H1 (cell line): ENCODE measurements around the gene CTAGE1. TPM values are rescaled to one million over a fixed set of nuclear protein-coding genes. Genes with fewer than 3 reads are reported as not detected.

Experiments used
- CTCF ChIA-PET: fragments of 300-600 bp; sonication (Branson Sonifier 250); formaldehyde crosslinking; loops from one replicate; lab custom pipeline; 2021; ENCODE audit not compliant: partially characterized antibody; lab: Charles Lee
- POLR2A ChIA-PET: fragments of 300-600 bp; sonication (Branson Sonifier 250); formaldehyde crosslinking; loops from one replicate; lab custom pipeline; 2021; ENCODE audit warnings: inconsistent platforms; ENCODE audit not compliant: partially characterized antibody; lab: Charles Lee
- DNase-seq, 2 experiments: peaks; one replicate each; pipeline versions ENCODE4 v3.0.0 to v3.0.0-alpha.2; 2010 to 2022; ENCODE audit warnings: low spot score in 2 of 2, low read depth in 1 of 2, mixed read lengths in 1 of 2
- FAIRE-seq: peaks from 2 replicates; lab custom pipeline; 2011; peaks lifted over from hg19 to GRCh38; lab: Jason Lieb, UNC
- H2AFZ ChIP-seq: 2 replicates; pipeline ENCODE4 v1.8.1; 2012; ENCODE audit warnings: low read length, inconsistent platforms
- H2AK5ac ChIP-seq: 2 replicates; pipeline ENCODE4 v1.6.1; 2013; ENCODE audit warnings: low read depth, low read length
- H2BK120ac ChIP-seq: replicated peaks from 2 replicates; pipeline ENCODE3; 2013; ENCODE audit warnings: low read depth, low read length, inconsistent platforms
- H2BK12ac ChIP-seq: 2 replicates; pipeline ENCODE4 v1.6.1; 2013; ENCODE audit warnings: low read depth, low read length
- H2BK15ac ChIP-seq: 2 replicates; pipeline ENCODE4 v1.6.1; 2013; ENCODE audit warnings: low read length
- H2BK20ac ChIP-seq: 2 replicates; pipeline ENCODE4 v1.6.1; 2013; ENCODE audit warnings: low read length
- H2BK5ac ChIP-seq: 2 replicates; pipeline ENCODE4 v1.6.1; 2013; ENCODE audit warnings: low read depth, low read length
- H3K14ac ChIP-seq: 2 replicates; pipeline ENCODE4 v1.6.1; 2013; ENCODE audit warnings: inconsistent platforms; ENCODE audit not compliant: insufficient read length
- H3K18ac ChIP-seq: 2 replicates; pipeline ENCODE4 v1.6.1; 2013; ENCODE audit warnings: low read length; ENCODE audit errors: extremely low read depth
- H3K23ac ChIP-seq: 2 replicates; pipeline ENCODE4 v1.6.1; 2013; ENCODE audit warnings: inconsistent platforms; ENCODE audit not compliant: insufficient read length
- H3K23me2 ChIP-seq: 2 replicates; pipeline ENCODE4 v1.6.1; 2013; ENCODE audit warnings: low read depth, low read length
- H3K27ac ChIP-seq: 2 replicates; pipeline ENCODE4 v1.6.1; 2011; ENCODE audit warnings: low read depth, low read length, inconsistent platforms
- H3K27me3 ChIP-seq, 4 experiments: replicated peaks in 1 of 4; 1 replicate in 1 of 4; 2 replicates in 3 of 4; pipeline versions ENCODE4 v1.6.1 to v1.8.1; 2011 to 2013; ENCODE audit warnings: low read length in 3 of 4, mild to moderate bottlenecking in 3 of 4, inconsistent platforms in 2 of 4, mixed read lengths in 2 of 4, moderate library complexity in 1 of 4; ENCODE audit not compliant: control insufficient read depth in 3 of 4, insufficient read depth in 3 of 4; ENCODE audit errors: extremely low read depth in 1 of 4
- H3K36me3 ChIP-seq, 4 experiments: 2 replicates each; pipeline versions ENCODE4 v1.6.1 to v1.8.1; 2011 to 2013; ENCODE audit warnings: mild to moderate bottlenecking in 4 of 4, low read length in 3 of 4, moderate library complexity in 2 of 4, control low read depth in 1 of 4, inconsistent platforms in 1 of 4; ENCODE audit not compliant: insufficient read depth in 4 of 4, control insufficient read depth in 2 of 4
- H3K4ac ChIP-seq: replicated peaks from 2 replicates; pipeline ENCODE3; 2013; ENCODE audit warnings: low read length, low read depth, mixed read lengths, inconsistent platforms; ENCODE audit not compliant: insufficient read length
- H3K4me1 ChIP-seq, 4 experiments: replicated peaks in 1 of 4; 1 replicate in 1 of 4; 2 replicates in 3 of 4; pipeline versions ENCODE4 v1.6.1 to v1.8.1; 2011 to 2013; ENCODE audit warnings: low read length in 3 of 4, inconsistent platforms in 2 of 4, mixed read lengths in 1 of 4; ENCODE audit not compliant: insufficient read depth in 4 of 4, control insufficient read depth in 3 of 4
- H3K4me2 ChIP-seq, 2 experiments: 2 replicates each; pipeline versions ENCODE4 v1.6.1 to v1.8.1; 2011 to 2013; ENCODE audit warnings: low read depth in 2 of 2, low read length in 2 of 2, control low read depth in 1 of 2, inconsistent platforms in 1 of 2, mild to moderate bottlenecking in 1 of 2; ENCODE audit not compliant: insufficient read depth in 1 of 2
- H3K4me3 ChIP-seq, 4 experiments: fragments of 200-600, 300-600 bp in 1 of 4; sonication (generic), shearing (Covaris generic), sonication (Bioruptor Twin) in 1 of 4; 2 replicates each; pipeline versions ENCODE4 v1.5.1 to v1.8.1; 2011 to 2016; ENCODE audit warnings: low read length in 4 of 4, low read depth in 3 of 4, control low read depth in 2 of 4, inconsistent platforms in 2 of 4, mild to moderate bottlenecking in 2 of 4, mixed read lengths in 1 of 4, moderate library complexity in 1 of 4; ENCODE audit not compliant: insufficient read depth in 2 of 4; ENCODE audit errors: extremely low read depth in 1 of 4
- H3K56ac ChIP-seq: replicated peaks from 2 replicates; pipeline ENCODE3; 2013; ENCODE audit warnings: low read depth, mild to moderate bottlenecking, mixed read lengths, low read length, inconsistent platforms; ENCODE audit not compliant: insufficient read length
- H3K79me1 ChIP-seq: 2 replicates; pipeline ENCODE4 v1.6.1; 2013; ENCODE audit warnings: low read depth, low read length, control low read depth
- H3K79me2 ChIP-seq, 2 experiments: 2 replicates each; pipeline versions ENCODE4 v1.6.1 to v1.8.1; 2012 to 2013; ENCODE audit warnings: low read length in 2 of 2, mild to moderate bottlenecking in 2 of 2, inconsistent platforms in 1 of 2; ENCODE audit not compliant: insufficient read depth in 2 of 2, control insufficient read depth in 1 of 2
- H3K9ac ChIP-seq, 4 experiments: replicated peaks in 1 of 4; 1 replicate in 1 of 4; 2 replicates in 3 of 4; pipeline versions ENCODE4 v1.6.1 to v1.8.1; 2011 to 2013; ENCODE audit warnings: low read depth in 3 of 4, low read length in 3 of 4, control low read depth in 2 of 4, mild to moderate bottlenecking in 2 of 4, moderate library complexity in 2 of 4, inconsistent platforms in 1 of 4; ENCODE audit errors: extremely low read depth in 1 of 4
- H3K9me3 ChIP-seq, 2 experiments: 2 replicates each; pipeline versions ENCODE4 v1.6.1 to v1.8.1; 2012 to 2013; ENCODE audit warnings: mild to moderate bottlenecking in 2 of 2, moderate library complexity in 2 of 2, control low read depth in 1 of 2, inconsistent platforms in 1 of 2, low read depth in 1 of 2, low read length in 1 of 2, mixed read lengths in 1 of 2; ENCODE audit not compliant: insufficient read depth in 2 of 2
- H4K20me1 ChIP-seq, 2 experiments: replicated peaks in 1 of 2; 2 replicates each; pipeline versions ENCODE3 to v1.8.1; 2011 to 2013; ENCODE audit warnings: inconsistent platforms in 2 of 2, low read length in 2 of 2, mild to moderate bottlenecking in 1 of 2; ENCODE audit not compliant: insufficient read depth in 2 of 2, control insufficient read depth in 1 of 2
- H4K5ac ChIP-seq: 2 replicates; pipeline ENCODE4 v1.6.1; 2013; ENCODE audit warnings: low read length, low read depth, mixed read lengths, inconsistent platforms; ENCODE audit not compliant: insufficient read length
- H4K8ac ChIP-seq: 2 replicates; pipeline ENCODE4 v1.8.0; 2013; ENCODE audit warnings: mild to moderate bottlenecking, moderate library complexity, low read length, inconsistent platforms; ENCODE audit not compliant: insufficient read depth; ENCODE audit errors: extremely low read depth
- H4K91ac ChIP-seq: replicated peaks from 2 replicates; pipeline ENCODE3; 2013; ENCODE audit warnings: low read length, mixed read lengths, inconsistent platforms; ENCODE audit not compliant: insufficient read length
- CTCF ChIP-seq, 3 experiments: IDR thresholded peaks; 1 replicate in 2 of 3; 2 replicates in 1 of 3; pipeline versions ENCODE4 v1.5.1 to v1.6.1; 2011; ENCODE audit warnings: low read length in 3 of 3, mild to moderate bottlenecking in 3 of 3, inconsistent platforms in 2 of 3, low read depth in 1 of 3, moderate library complexity in 1 of 3; ENCODE audit not compliant: insufficient read depth in 1 of 3; ENCODE audit errors: control extremely low read depth in 1 of 3
- EGR1 ChIP-seq: IDR thresholded peaks from 2 replicates; pipeline ENCODE4 v1.6.1; 2011; ENCODE audit warnings: low read depth, low read length, borderline replicate concordance
- RAD21 ChIP-seq, 2 experiments: IDR thresholded peaks in 1 of 2; conservative IDR thresholded peaks in 1 of 2; 2 replicates each; pipeline ENCODE4 v1.6.1; 2011; ENCODE audit warnings: low read depth in 2 of 2, low read length in 2 of 2, improper control_type of control experiment in 1 of 2, inconsistent platforms in 1 of 2, mild to moderate bottlenecking in 1 of 2, moderate library complexity in 1 of 2
- RBBP5 ChIP-seq: IDR thresholded peaks from 2 replicates; pipeline ENCODE4 v1.7.1; 2012; ENCODE audit warnings: low read depth, mild to moderate bottlenecking, inconsistent platforms, low read length, moderate library complexity, borderline replicate concordance
- WGBS, 2 experiments: shearing (Covaris generic) in 1 of 2; methylation state at CpG; one replicate each; pipeline versions ENCODE4 v1.1.6 to v1.1.7; 2013 to 2015; ENCODE audit warnings: low lambda C conversion rate in 2 of 2, mixed read lengths in 2 of 2, inconsistent platforms in 1 of 2, low coverage in 1 of 2, missing lambda C conversion rate in 1 of 2; ENCODE audit not compliant: insufficient replicate concordance in 2 of 2, insufficient coverage in 1 of 2, insufficient read length in 1 of 2; ENCODE audit errors: extremely low coverage in 1 of 2, missing lambda C conversion rate in 1 of 2; 5-methylcytosine and 5-hydroxymethylcytosine counted together
- polyA plus RNA-seq, 7 experiments: library from polyadenylated mRNA; depleted of rRNA in 3 of 7; stranded (reverse) in 5 of 7; unstranded in 2 of 7; fragments of >200 nt in 5 of 7; fragments of 200-250 nt in 2 of 7; gene quantifications; 1 replicate in 5 of 7; 2 replicates in 1 of 7; 4 replicates in 1 of 7; pipeline versions ENCODE4 v1.2.1 to v1.2.3, GENCODE V29; 2011 to 2013; ENCODE audit warnings: missing spikeins in 2 of 7, mixed read lengths in 2 of 7
- total RNA-seq: library from RNA; stranded (reverse); fragmentation: NEBNext Ultra II Directional; extraction: Animal tissue kit (Norgen Biotek cat#: 25700); gene quantifications from 2 replicates; pipeline ENCODE4 v1.2.1, GENCODE V29; 2021

Gene CTAGE1
- total and polyA plus RNA-seq, 2 of the 8 experiments (the other 6 are each of a cell fraction or from before 2014, with no cell fraction given) = not detected

GRCh38 chr18:22363867-22364463 lies 53.8 kb downstream of the CTAGE1 start:
- Histone ChIP-seq H3K14ac (no peak overlapping the region), H2BK12ac (no peak overlapping the region), H4K8ac (no peak overlapping the region), H3K9ac (no peak overlapping the region), H3K4me3 (no peak overlapping the region), H4K20me1 (no peaks in the 10 kb centered on the region), H4K91ac (no peak overlapping the region), H2BK120ac (no peak overlapping the region), H3K23me2 (no peaks in the 10 kb centered on the region), H3K27me3 (peaks cover 0 to 4% (median 0%) of the 10 kb centered on the region in 4 experiments; a peak in 1 of 7 replicates), H3K56ac (no peak overlapping the region), H3K18ac (no peak overlapping the region), H2BK5ac (no peak overlapping the region), H2BK15ac (no peak overlapping the region), H2BK20ac (no peak overlapping the region), H3K36me3 (no peaks in the 10 kb centered on the region), H2AFZ (no peak overlapping the region), H3K27ac (no peak overlapping the region), H3K9me3 (no peaks in the 10 kb centered on the region), H2AK5ac (no peak overlapping the region), H3K79me1 (no peaks in the 10 kb centered on the region), H3K4me1 (no peaks in the 10 kb centered on the region), H4K5ac (no peak overlapping the region), H3K23ac (no peak overlapping the region), H3K79me2 (no peaks in the 10 kb centered on the region), H3K4ac (no peak overlapping the region), H3K4me2 (no peak overlapping the region)
- no peak for FAIRE-seq
- POLR2A ChIA-PET = no interaction called here
- CTCF ChIA-PET = interaction anchor here (0.6 to 2.3 kb wide), 10 partner anchors 8 to 366 kb away, joined by 3 to 7 read pairs (median 3); no protein-coding TSS in a partner anchor
- 100% methylated on average over 1 of the region's 1 CpG; no CpG with 5 or more reads in 1 of the 2 experiments for WGBS, 2 experiments
- no peak for DNase-seq
- TF ChIP-seq RAD21 (IDR thresholded peaks at IDR 0.05 in 1 of 2, conservative IDR thresholded peaks at IDR 0.05 in 1 of 2; ENCODE audit: low read depth in 2 of 2, low read length in 2 of 2) = peak; percentile 32 to 47; a peak in 3 of 4 replicates
- TF ChIP-seq EGR1 = no peak
- peak in 2 of 3 experiments; percentile 24 to 31; a peak in 2 of 4 replicates for TF ChIP-seq CTCF (IDR thresholded peaks at IDR 0.05; ENCODE audit: control extremely low read depth in 1 of 3, insufficient read depth in 1 of 3, low read depth in 1 of 3, low read length in 3 of 3)
- no peak for TF ChIP-seq RBBP5
